A549 (cell line): ENCODE results near the gene DIP2A.

Source experiments
- BHLHE40 ChIP-seq: IDR thresholded peaks from 2 replicates; pipeline ENCODE4 v1.6.1; 2012; ENCODE audit warnings: low read depth, low read length, inconsistent platforms
- TF ChIP-seq, protein P1 (sequence below): fragments of >200 bp; sonication (Bioruptor Twin); formaldehyde crosslinking; IDR thresholded peaks from 3 replicates; pipeline ENCODE4 v1.5.1; 2016

DNA sequence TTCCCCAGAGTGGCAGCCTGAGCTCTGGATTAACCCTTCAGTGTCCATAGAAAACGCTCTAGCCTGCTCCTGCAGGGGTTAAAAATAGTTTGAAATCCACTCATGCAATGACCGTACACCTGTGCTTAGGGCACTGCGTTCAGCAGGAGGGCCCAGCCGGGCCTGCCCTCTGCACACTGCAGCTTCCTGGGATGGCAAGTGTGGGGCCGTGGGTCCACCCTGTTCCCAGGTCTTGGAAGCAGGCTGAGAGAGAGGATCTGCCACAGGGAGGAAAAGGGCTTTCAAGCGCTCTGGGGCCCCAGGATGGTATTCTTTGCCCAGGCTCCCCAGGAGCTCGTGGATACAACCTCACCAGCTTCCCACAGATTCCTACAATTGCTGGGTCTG, 147.7 kb downstream of the DIP2A start:
- TF ChIP-seq, protein P1, sequence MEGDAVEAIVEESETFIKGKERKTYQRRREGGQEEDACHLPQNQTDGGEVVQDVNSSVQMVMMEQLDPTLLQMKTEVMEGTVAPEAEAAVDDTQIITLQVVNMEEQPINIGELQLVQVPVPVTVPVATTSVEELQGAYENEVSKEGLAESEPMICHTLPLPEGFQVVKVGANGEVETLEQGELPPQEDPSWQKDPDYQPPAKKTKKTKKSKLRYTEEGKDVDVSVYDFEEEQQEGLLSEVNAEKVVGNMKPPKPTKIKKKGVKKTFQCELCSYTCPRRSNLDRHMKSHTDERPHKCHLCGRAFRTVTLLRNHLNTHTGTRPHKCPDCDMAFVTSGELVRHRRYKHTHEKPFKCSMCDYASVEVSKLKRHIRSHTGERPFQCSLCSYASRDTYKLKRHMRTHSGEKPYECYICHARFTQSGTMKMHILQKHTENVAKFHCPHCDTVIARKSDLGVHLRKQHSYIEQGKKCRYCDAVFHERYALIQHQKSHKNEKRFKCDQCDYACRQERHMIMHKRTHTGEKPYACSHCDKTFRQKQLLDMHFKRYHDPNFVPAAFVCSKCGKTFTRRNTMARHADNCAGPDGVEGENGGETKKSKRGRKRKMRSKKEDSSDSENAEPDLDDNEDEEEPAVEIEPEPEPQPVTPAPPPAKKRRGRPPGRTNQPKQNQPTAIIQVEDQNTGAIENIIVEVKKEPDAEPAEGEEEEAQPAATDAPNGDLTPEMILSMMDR = no peak
- no peak for TF ChIP-seq BHLHE40
